Ishikawa (cell line): Measurements from ENCODE around the gene F11R.

Experiments used
- CEBPB ChIP-seq: IDR thresholded peaks from 2 replicates; pipeline ENCODE4 v1.6.1; 2012
- CREB1 ChIP-seq: IDR thresholded peaks from 2 replicates; pipeline ENCODE4 v1.6.1; 2012; ENCODE audit warnings: low read depth
- EGR1 ChIP-seq: IDR thresholded peaks from 2 replicates; pipeline ENCODE4 v1.6.1; 2012
- EP300 ChIP-seq: IDR thresholded peaks from 2 replicates; pipeline ENCODE4 v1.6.1; 2012; ENCODE audit warnings: borderline replicate concordance
- FOXM1 ChIP-seq: IDR thresholded peaks from 2 replicates; pipeline ENCODE4 v1.6.1; 2012; ENCODE audit warnings: low read depth, borderline replicate concordance
- NFIC ChIP-seq: IDR thresholded peaks from 2 replicates; pipeline ENCODE4 v1.6.1; 2012
- RAD21 ChIP-seq: IDR thresholded peaks from 2 replicates; pipeline ENCODE4 v1.6.1; 2012; ENCODE audit warnings: low read depth
- TAF1 ChIP-seq: IDR thresholded peaks from 2 replicates; pipeline ENCODE4 v1.6.1; 2012; ENCODE audit warnings: low read depth, mild to moderate bottlenecking
- TCF12 ChIP-seq: IDR thresholded peaks from 2 replicates; pipeline ENCODE4 v1.6.1; 2012; ENCODE audit warnings: low read depth
- TEAD4 ChIP-seq: IDR thresholded peaks from 2 replicates; pipeline ENCODE4 v1.6.1; 2012
- YY1 ChIP-seq: IDR thresholded peaks from 2 replicates; pipeline ENCODE4 v1.6.1; 2012; ENCODE audit warnings: low read depth
- ZBTB7A ChIP-seq: IDR thresholded peaks from 2 replicates; pipeline ENCODE4 v1.6.1; 2012; ENCODE audit warnings: low read depth
- TF ChIP-seq, protein P1 (sequence below): IDR thresholded peaks from 2 replicates; pipeline ENCODE4 v1.6.1; 2012; ENCODE audit warnings: low read depth, mild to moderate bottlenecking
- TF ChIP-seq, protein P2 (sequence below): IDR thresholded peaks from 2 replicates; pipeline ENCODE4 v1.6.1; 2012
- TF ChIP-seq, protein P3 (sequence below): IDR thresholded peaks from 2 replicates; pipeline ENCODE4 v1.6.1; 2012

The F11R gene

DNA sequence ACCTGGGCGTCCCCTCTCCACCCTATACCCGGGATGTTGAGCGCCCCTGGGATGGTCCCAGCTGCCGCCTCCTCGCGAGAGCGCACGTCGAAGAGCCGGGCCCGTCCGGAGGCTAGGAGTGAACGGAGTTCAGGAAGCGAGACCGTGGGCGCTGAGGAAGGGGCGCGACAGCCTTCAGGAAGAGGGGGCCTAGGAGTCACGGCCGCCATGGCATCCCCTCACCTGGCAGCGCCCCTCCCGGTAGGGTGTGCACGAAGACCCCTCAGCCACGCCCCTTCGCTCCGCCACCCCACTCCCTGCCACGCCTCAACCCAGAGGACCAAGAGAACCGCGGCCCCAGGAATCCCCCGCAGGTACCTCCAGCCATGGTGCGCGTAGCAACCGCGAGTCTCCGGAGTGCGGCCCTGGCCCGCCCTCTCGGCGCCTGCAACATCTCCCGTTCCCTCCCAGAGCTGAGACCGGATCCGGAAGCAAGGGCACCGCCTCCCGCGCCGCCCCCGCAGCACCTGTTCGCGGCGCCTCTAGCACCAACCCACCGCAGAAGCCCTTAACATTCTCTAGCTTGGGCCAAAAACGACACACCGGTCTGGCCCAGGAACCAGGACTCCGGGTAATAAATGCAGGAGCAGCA, 17.7 kb upstream of the F11R start, which contains the start of gene TSTD1:
TSTD1 (minus strand) TSS at position 442 of the 631 bp plus-strand sequence; CDS start at position 367, 75 bp downstream.
- TF ChIP-seq YY1 = peak; percentile 34
- TF ChIP-seq EGR1 = peak; percentile 98
- TF ChIP-seq TCF12 = peak; percentile 56
- TF ChIP-seq, protein P1, sequence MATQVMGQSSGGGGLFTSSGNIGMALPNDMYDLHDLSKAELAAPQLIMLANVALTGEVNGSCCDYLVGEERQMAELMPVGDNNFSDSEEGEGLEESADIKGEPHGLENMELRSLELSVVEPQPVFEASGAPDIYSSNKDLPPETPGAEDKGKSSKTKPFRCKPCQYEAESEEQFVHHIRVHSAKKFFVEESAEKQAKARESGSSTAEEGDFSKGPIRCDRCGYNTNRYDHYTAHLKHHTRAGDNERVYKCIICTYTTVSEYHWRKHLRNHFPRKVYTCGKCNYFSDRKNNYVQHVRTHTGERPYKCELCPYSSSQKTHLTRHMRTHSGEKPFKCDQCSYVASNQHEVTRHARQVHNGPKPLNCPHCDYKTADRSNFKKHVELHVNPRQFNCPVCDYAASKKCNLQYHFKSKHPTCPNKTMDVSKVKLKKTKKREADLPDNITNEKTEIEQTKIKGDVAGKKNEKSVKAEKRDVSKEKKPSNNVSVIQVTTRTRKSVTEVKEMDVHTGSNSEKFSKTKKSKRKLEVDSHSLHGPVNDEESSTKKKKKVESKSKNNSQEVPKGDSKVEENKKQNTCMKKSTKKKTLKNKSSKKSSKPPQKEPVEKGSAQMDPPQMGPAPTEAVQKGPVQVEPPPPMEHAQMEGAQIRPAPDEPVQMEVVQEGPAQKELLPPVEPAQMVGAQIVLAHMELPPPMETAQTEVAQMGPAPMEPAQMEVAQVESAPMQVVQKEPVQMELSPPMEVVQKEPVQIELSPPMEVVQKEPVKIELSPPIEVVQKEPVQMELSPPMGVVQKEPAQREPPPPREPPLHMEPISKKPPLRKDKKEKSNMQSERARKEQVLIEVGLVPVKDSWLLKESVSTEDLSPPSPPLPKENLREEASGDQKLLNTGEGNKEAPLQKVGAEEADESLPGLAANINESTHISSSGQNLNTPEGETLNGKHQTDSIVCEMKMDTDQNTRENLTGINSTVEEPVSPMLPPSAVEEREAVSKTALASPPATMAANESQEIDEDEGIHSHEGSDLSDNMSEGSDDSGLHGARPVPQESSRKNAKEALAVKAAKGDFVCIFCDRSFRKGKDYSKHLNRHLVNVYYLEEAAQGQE = no peak
- no peak for TF ChIP-seq CREB1
- TF ChIP-seq TAF1 = peak; percentile 66
- TF ChIP-seq EP300 = no peak
- TF ChIP-seq, protein P2, sequence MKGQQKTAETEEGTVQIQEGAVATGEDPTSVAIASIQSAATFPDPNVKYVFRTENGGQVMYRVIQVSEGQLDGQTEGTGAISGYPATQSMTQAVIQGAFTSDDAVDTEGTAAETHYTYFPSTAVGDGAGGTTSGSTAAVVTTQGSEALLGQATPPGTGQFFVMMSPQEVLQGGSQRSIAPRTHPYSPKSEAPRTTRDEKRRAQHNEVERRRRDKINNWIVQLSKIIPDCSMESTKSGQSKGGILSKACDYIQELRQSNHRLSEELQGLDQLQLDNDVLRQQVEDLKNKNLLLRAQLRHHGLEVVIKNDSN = no peak
- TF ChIP-seq NFIC = peak; percentile 21; the same call in 1 of the 2 replicates
- TF ChIP-seq FOXM1 = no peak
- TF ChIP-seq CEBPB = peak; percentile 17; the same call in 1 of the 2 replicates
- TF ChIP-seq TEAD4 = peak; percentile 22; the same call in 1 of the 2 replicates
- TF ChIP-seq, protein P3, sequence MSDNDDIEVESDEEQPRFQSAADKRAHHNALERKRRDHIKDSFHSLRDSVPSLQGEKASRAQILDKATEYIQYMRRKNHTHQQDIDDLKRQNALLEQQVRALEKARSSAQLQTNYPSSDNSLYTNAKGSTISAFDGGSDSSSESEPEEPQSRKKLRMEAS = no peak; the same call in none of the 2 replicates
- peak; percentile 27; the same call in 1 of the 2 replicates for TF ChIP-seq ZBTB7A
- no peak for TF ChIP-seq RAD21

DNA sequence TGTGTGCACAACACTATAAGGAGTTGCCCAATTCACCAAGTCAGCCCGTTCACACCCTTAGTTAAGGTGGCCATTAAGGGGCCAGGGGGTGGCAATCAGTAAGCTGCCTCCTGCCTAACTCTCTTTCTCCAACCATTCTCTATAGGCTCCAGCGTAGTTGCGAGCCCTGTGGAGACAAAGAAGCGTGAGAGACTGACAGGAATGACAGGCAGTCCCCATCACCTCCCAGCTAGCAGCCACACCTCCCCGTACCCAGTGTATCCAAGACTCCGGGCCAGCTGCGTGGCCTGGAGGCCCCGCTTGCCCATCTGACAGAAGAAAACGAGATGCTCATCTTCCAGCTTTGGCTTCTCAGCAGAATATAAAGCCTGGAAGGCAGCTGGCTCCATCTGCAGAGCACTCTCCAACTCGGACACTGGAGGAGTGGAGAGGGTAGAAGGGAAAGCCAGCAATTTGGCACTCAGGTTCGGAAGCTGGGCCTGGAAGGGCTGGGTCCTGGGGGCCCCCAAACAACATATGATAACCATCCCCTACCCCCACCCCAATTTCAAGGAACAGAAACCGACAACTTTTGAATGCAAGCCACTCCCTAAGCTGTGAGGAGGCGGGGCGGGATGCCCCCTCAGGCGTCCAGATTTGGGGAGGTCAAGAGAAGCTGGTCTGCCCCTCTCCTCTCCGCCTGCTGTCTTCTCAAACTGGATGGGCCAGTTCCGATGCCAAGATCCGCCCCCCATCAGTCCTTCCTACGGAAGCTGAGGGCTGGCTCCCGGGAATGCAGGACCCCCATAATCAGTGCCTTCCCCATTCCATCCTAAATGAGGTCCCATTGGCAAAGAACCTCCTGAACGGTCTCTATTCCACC, 16.9 kb upstream of the F11R start:
- TF ChIP-seq EGR1 (no peak), CEBPB (no peak), NFIC (peak; percentile 90), RAD21 (no peak), TCF12 (no peak), TAF1 (no peak), TEAD4 (0 out of 2 replicates have a peak, but pooled peaks have one; percentile 22), CREB1 (no peak), ZBTB7A (0 out of 2 replicates have a peak, but pooled peaks have one; percentile 6), EP300 (no peak; the same call in 1 of the 2 replicates), YY1 (no peak; the same call in 1 of the 2 replicates), FOXM1 (no peak)
- TF ChIP-seq, protein P1 = no peak
- TF ChIP-seq, protein P2 = no peak
- TF ChIP-seq, protein P3 = no peak

DNA sequence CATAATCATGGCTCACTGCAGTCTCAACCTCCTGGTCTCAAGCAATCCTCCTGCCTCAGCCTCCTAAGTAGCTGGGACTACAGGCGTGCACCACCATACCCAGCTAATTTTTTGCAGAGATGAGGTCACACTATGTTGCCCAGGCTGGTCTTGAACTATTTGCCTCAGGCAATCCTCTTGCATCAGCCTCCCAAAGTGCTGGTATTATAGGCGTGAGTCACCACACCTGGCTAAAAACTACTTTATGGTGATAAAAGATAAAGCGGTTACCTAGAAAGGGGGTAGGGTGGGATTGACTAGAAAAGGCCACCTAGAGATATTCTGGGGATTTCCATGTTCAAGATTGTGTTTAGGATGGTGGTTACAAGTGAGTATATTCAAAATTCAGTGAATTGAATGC, 12.8 kb upstream of the F11R start:
- TF ChIP-seq, protein P3 = no peak
- TF ChIP-seq, protein P1 = no peak
- TF ChIP-seq EP300 = no peak
- TF ChIP-seq FOXM1 = no peak
- TF ChIP-seq YY1 = no peak
- TF ChIP-seq NFIC = no peak
